GM12891 (cell line): ENCODE data around the gene NOSIP.
A peak's percentile ranks its signal among the peaks of the same experiment; 100 is the strongest.

ENCODE experiments used
- POLR2A ChIP-seq: IDR thresholded peaks from 2 replicates; pipeline ENCODE4 v1.6.1; 2011; ENCODE audit warnings: low read depth, low read length, control low read depth
- POLR2AphosphoS5 ChIP-seq: IDR thresholded peaks from 2 replicates; pipeline ENCODE4 v1.6.1; 2011; ENCODE audit warnings: low read depth, low read length, control low read depth
- POU2F2 ChIP-seq: IDR thresholded peaks from 2 replicates; pipeline ENCODE4 v1.6.1; 2011; ENCODE audit warnings: low read depth, mild to moderate bottlenecking, control low read depth, low read length, moderate library complexity
- TAF1 ChIP-seq: IDR thresholded peaks from 2 replicates; pipeline ENCODE4 v1.6.1; 2011; ENCODE audit warnings: low read depth, low read length, control low read depth

DNA sequence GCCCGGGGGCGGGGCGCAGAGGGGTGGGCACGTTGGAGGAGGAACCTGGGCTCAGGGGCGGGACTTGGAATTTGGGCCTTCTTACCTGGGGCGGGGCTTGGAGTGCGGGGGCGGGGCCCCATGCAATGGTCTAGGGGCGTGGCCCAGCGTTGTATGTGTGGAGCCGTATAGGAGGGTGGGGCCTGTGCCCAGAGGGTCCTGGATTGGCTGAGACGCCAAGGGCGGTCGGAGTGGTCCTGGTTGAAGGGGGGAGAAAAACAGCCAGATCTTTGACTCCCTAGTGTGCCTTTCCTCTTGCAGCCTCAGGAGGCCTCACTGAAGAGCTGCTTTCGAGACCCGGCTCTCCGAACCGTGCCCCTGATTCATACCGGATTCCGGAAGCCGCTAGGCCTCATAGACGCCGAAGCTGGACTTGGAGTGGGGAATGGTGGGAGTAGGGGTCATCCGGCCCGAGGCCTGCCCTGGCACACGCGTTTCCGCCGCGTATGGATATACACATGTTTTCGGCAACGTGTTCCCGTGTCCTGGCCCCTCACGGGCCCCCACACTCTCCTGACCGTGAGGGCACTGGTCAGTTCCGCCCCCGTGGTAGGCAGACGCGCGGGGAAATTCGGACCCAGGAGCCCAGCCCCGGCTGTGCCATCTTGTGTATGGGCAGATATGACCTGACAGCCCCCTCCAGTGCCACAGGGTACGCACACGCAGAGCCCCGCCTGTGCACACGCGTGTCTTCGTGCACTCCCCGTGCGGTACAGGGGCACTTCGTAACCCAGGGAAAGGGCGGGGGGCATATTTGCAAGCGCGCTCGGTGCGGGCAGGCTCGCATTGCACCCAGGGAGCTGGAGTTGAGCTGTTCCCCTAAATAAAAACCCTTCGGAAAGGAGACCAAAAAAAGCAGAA is 10.0 kb upstream of the NOSIP start:
- TF ChIP-seq POLR2A = peak; percentile 86
- TF ChIP-seq POLR2AphosphoS5 = peak; percentile 87
- TF ChIP-seq TAF1 = peak; percentile 85; the same call in 1 of the 2 replicates
- no peak for TF ChIP-seq POU2F2
